Measurements from ENCODE around the gene UNG.
"Not testable (repeated sequence)": the region's sequence is repeated elsewhere in the genome, so short reads cannot be mapped to it uniquely, and the experiment has no call there.

The UNG gene

DNA sequence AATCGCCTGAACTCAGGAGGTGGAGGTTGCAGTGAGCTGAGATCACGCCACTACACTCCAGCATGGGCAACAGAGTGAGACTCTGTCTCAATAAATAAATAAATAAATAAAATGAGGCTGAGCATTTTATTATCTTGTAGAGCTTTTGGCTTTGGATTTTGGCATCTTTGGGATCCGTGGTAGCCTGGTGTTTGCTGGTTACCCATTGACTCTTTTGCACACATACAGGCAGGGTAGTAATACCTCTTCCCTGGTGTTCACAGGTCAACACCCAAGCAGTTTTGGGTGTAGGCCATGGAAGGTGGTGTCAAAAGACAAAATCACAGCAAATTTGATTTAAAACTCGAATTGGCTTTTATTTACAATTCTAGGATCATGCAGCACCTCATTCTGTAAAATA is 46.8 kb downstream of the UNG start:
- peaks cover 6% of the 10 kb centered on the region for H3K36me3 ChIP-seq (ENCODE audit: insufficient read depth, low read length)
- no peak overlapping the region for H3K27ac ChIP-seq (ENCODE audit: low read depth, low read length)
- H3K9me3 ChIP-seq (ENCODE audit: low read length): no peaks in the 10 kb centered on the region
- no peak overlapping the region for H3K9ac ChIP-seq (ENCODE audit: low read length)
- peaks cover 32% of the 10 kb centered on the region for H3K4me1 ChIP-seq (ENCODE audit: insufficient read depth, low read length)
- no peak overlapping the region for H3K4me3 ChIP-seq (ENCODE audit: low read depth in 1 of 2, low read length in 2 of 2)
- H3K27me3 ChIP-seq (ENCODE audit: control insufficient read depth in 1 of 2, insufficient read depth in 2 of 2, low read length in 2 of 2): no peaks in the 10 kb centered on the region

DNA sequence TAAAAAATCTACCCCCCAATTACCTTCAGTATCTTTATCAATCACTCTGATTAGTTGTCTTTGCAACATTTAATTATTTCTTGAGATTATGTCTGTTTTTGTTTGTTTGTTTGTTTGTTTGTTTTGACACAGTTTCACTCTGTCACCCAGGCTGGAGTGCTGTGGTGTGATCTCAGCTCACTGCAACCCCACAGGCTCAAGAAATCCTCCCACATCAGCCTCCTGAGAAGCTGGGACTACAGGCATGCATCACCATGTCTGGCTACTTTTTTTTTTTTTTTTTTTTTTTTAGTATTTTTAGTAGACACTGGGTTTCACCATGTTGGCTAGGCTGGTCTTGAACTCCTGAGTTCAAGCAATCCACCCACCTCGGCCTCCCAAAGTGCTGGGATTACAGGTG is 49.7 kb downstream of the UNG start:
- H3K4me3 ChIP-seq (ENCODE audit: low read depth in 1 of 2, low read length in 2 of 2); H3K27me3 ChIP-seq (ENCODE audit: control insufficient read depth in 1 of 2, insufficient read depth in 2 of 2, low read length in 2 of 2); H3K36me3 ChIP-seq (ENCODE audit: insufficient read depth, low read length); H3K27ac ChIP-seq (ENCODE audit: low read depth, low read length); H3K9ac ChIP-seq (ENCODE audit: low read length); H3K9me3 ChIP-seq (ENCODE audit: low read length): not testable (repeated sequence)
- peaks cover 32% of the 10 kb centered on the region for H3K4me1 ChIP-seq (ENCODE audit: insufficient read depth, low read length)

DNA sequence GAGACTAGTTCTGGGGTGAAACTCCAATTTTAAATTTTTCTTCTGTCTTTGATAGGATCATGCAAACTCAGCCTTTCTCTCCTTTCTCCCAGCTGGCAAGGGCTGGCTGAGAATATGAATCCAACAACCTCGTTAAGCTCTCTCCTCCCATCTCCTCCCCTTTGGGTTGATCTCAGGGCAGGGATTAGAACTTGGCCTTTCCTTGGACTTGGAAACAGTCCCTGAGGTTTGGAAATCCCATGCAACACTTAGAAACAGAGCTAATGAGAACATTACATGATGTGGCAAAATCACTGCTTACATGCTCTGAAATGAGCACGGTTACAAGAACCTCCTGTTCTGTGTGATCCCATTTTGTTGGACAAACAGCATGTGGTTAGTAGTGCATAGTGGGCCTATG is 50.6 kb downstream of the UNG start:
- Histone ChIP-seq H3K9me3 (ENCODE audit: low read length) (no peaks in the 10 kb centered on the region), H3K27ac (ENCODE audit: low read depth, low read length) (peak overlapping the region; percentile 27), H3K9ac (ENCODE audit: low read length) (no peak overlapping the region)

DNA sequence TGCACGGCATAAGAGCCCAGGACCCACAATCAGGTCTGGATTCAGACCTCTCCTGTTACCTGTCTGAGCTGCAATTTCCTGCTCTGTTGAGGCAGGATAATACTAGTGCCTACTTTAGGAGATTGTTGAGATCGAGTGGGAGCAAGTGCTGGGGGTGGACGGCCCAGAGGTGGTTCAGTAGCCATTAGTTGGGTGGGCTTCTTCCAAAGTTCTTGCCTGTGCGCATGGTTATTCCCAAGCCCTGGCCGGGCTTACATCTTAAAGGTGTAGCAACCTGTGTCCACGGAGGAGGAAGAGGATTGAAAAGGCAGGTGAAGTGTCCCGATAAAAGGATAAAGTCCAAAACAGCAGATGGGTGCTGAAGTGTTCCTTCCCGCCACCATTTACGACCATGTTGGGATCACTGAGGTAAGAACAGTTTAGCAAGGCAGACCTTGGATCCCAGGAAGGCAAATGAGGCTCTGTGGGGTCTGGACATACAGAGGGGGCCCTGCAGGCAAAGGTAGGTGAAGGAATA is 52.8 kb downstream of the UNG start:
- Histone ChIP-seq H3K9ac (ENCODE audit: low read length) (no peak overlapping the region), H3K36me3 (ENCODE audit: insufficient read depth, low read length) (no peaks in the 10 kb centered on the region), H3K27me3 (ENCODE audit: control insufficient read depth in 1 of 2, insufficient read depth in 2 of 2, low read length in 2 of 2) (no peaks in the 10 kb centered on the region), H3K4me3 (ENCODE audit: low read depth in 1 of 2, low read length in 2 of 2) (no peak overlapping the region), H3K27ac (ENCODE audit: low read depth, low read length) (no peak overlapping the region), H3K9me3 (ENCODE audit: low read length) (no peaks in the 10 kb centered on the region), H3K4me1 (ENCODE audit: insufficient read depth, low read length) (peaks cover 38% of the 10 kb centered on the region)

More for the DNA sequence above, 50.6 kb downstream of the UNG start:
- H3K36me3 ChIP-seq (ENCODE audit: insufficient read depth, low read length): no peaks in the 10 kb centered on the region
- no peak overlapping the region for H3K4me3 ChIP-seq (ENCODE audit: low read depth in 1 of 2, low read length in 2 of 2)
- no peaks in the 10 kb centered on the region for H3K27me3 ChIP-seq (ENCODE audit: control insufficient read depth in 1 of 2, insufficient read depth in 2 of 2, low read length in 2 of 2)
- peaks cover 32% of the 10 kb centered on the region for H3K4me1 ChIP-seq (ENCODE audit: insufficient read depth, low read length)

DNA sequence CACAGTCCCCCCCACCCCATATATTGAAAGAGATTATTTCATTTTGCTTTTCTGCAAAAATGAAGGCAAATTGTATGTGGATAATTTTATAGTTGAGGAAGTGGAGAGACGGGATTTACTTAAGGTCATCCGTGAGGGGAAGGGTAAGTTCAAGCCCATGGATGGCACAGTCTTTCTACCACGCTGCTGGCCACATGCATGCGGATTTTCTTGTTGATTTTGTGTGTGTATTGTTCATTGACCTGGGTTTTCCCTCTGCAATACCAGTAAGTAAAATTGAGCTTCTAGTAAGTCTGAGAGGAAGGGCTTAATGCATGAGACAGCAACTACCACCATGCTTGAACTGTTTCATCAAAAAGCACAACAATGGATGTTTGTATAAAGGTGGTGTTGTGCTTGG is 54.1 kb downstream of the UNG start:
- Histone ChIP-seq H3K4me3 (ENCODE audit: low read depth in 1 of 2, low read length in 2 of 2) (no peak overlapping the region), H3K27me3 (ENCODE audit: control insufficient read depth in 1 of 2, insufficient read depth in 2 of 2, low read length in 2 of 2) (no peaks in the 10 kb centered on the region), H3K9me3 (ENCODE audit: low read length) (no peaks in the 10 kb centered on the region), H3K36me3 (ENCODE audit: insufficient read depth, low read length) (no peaks in the 10 kb centered on the region), H3K9ac (ENCODE audit: low read length) (no peak overlapping the region), H3K4me1 (ENCODE audit: insufficient read depth, low read length) (peaks cover 41% of the 10 kb centered on the region), H3K27ac (ENCODE audit: low read depth, low read length) (no peak overlapping the region)

DNA sequence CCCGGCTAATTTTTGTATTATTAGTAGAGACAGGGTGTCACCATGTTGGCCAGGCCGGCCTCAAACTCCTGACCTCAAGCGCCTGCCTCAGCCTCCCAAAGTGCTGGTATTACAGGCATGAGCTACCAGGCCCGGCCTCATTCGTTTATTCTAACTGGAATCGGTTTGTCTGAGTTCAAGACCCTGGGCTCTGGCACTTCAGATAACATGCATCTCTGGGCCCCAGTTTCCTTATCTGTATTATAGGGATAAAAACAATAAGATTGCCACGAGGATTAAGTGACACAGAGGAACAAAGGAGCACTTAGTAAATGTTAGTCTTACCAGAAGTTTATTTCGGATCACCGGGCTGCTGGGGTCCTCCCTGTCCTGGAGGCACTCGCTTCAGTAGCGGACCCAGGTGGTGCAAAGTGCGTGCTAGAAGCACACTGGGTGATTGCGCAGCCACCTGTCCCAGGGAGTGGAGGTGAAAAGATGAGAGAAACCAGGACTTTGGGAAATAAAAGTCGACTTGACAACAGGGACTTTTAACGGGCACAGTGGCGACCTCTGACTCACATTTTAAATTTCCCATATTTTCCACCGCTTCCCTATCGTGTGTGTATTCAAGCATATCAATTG is 56.5 kb downstream of the UNG start:
- Histone ChIP-seq H3K4me3 (ENCODE audit: low read depth in 1 of 2, low read length in 2 of 2) (peak overlapping the region; percentile 2 to 61), H3K9ac (ENCODE audit: low read length) (peak overlapping the region; percentile 89), H3K36me3 (ENCODE audit: insufficient read depth, low read length) (no peaks in the 10 kb centered on the region), H3K4me1 (ENCODE audit: insufficient read depth, low read length) (peaks cover 47% of the 10 kb centered on the region), H3K27ac (ENCODE audit: low read depth, low read length) (peak overlapping the region; percentile 93), H3K9me3 (ENCODE audit: low read length) (no peaks in the 10 kb centered on the region), H3K27me3 (ENCODE audit: control insufficient read depth in 1 of 2, insufficient read depth in 2 of 2, low read length in 2 of 2) (no peaks in the 10 kb centered on the region)

DNA sequence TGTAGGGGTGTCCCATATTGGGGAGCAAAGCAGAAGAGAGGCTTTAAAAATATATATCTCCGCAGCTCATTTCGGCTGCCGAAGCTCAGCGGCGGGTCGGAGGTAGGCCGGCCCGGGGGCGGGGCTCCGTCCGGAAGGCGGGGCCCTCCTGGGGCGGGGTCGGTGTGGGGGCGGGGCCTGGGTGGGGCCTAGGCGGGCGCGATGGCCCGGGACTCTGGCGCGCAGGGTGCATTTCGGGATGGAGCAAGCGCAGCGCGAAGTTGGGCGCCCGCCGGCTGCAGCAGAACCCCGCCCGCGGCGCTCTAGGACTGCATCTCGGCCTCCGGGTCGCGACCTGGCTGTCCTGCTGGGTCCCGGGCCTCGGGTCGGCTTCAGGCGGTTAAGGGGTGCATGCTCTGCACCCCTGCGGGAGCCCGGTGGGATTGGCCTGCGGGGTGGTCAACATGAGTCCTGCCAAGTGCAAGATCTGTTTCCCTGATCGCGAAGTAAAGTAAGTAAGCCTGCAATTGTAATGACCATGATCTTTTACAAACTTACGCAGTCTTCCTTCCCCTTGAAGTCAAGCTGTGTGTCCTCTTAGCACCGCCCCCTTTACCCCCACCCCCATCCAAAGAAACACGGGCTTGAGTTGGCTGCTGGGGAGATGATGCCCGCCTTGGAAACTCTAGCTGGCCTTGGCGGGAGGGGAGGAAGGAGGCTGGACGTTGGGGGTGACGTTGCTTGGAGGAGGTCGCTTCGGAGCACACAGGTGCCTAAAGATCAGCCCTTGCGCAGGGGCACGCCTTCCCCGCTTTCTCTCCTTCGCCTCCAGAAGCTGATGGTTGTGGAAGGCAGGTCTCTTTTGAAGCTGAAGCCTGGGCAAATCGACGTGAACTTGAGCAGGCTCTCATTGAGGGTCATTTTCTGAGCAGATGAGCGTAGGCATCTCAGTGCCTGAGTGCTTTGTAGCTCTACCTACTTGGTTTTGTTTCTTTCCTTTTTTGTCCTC is 57.3 kb downstream of the UNG start:
- Histone ChIP-seq H3K9me3 (ENCODE audit: low read length) (no peaks in the 10 kb centered on the region), H3K9ac (ENCODE audit: low read length) (peak overlapping the region; percentile 89), H3K4me1 (ENCODE audit: insufficient read depth, low read length) (peaks cover 55% of the 10 kb centered on the region), H3K36me3 (ENCODE audit: insufficient read depth, low read length) (no peaks in the 10 kb centered on the region), H3K27me3 (ENCODE audit: control insufficient read depth in 1 of 2, insufficient read depth in 2 of 2, low read length in 2 of 2) (no peaks in the 10 kb centered on the region), H3K4me3 (ENCODE audit: low read depth in 1 of 2, low read length in 2 of 2) (peak overlapping the region; percentile 68 to 84), H3K27ac (ENCODE audit: low read depth, low read length) (peak overlapping the region; percentile 93)

DNA sequence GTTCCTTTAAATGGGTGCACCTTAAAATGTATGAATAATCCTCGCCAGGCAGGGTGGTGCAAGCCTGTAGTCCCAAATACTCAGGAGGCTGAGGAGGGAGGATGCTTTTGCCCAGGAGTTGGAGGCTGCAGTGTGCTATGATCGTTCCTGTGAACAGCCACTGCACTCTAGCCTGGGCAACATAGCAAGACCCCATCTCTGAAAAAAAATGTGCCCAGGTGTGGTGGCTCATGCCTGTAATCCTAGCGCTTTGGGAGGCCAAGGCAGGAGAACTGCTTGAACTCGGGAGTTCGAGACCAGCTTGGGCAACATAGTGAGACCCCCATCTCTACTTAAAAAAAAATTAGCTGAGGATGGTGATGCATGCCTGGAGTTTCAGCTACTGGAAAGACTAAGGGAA is 58.6 kb downstream of the UNG start:
- Histone ChIP-seq H3K27ac (ENCODE audit: low read depth, low read length) (peak overlapping the region; percentile 93), H3K36me3 (ENCODE audit: insufficient read depth, low read length) (no peaks in the 10 kb centered on the region), H3K4me1 (ENCODE audit: insufficient read depth, low read length) (peaks cover 68% of the 10 kb centered on the region), H3K27me3 (ENCODE audit: control insufficient read depth in 1 of 2, insufficient read depth in 2 of 2, low read length in 2 of 2) (no peaks in the 10 kb centered on the region), H3K9ac (ENCODE audit: low read length) (no peak overlapping the region), H3K4me3 (ENCODE audit: low read depth in 1 of 2, low read length in 2 of 2) (peak overlapping the region; percentile 68 to 84), H3K9me3 (ENCODE audit: low read length) (no peaks in the 10 kb centered on the region)

DNA sequence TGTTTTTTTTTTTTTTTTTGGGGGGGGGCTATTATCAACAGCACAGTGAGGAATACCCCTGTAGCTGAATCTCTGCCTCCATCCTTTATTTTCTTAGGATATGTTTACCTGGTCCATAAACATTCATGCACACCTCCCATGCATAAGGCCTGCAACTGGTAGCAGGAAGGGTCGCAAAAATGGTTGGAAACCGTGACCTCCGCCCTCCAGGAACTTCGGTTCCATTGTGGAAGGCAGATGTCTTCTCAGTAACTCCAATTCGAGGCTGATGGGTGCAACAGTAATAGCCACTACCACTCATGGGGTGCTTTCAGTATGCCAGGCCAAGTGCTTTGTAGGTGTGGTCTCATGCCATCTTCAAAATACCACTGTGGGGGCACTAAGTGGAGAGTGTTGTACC is 59.2 kb downstream of the UNG start:
- Histone ChIP-seq H3K27me3 (ENCODE audit: control insufficient read depth in 1 of 2, insufficient read depth in 2 of 2, low read length in 2 of 2) (no peaks in the 10 kb centered on the region), H3K9ac (ENCODE audit: low read length) (no peak overlapping the region), H3K4me1 (ENCODE audit: insufficient read depth, low read length) (peaks cover 69% of the 10 kb centered on the region), H3K4me3 (ENCODE audit: low read depth in 1 of 2, low read length in 2 of 2) (peak overlapping the region in 1 of 2 donors; percentile 68), H3K9me3 (ENCODE audit: low read length) (no peaks in the 10 kb centered on the region), H3K27ac (ENCODE audit: low read depth, low read length) (peak overlapping the region; percentile 93), H3K36me3 (ENCODE audit: insufficient read depth, low read length) (no peaks in the 10 kb centered on the region)

DNA sequence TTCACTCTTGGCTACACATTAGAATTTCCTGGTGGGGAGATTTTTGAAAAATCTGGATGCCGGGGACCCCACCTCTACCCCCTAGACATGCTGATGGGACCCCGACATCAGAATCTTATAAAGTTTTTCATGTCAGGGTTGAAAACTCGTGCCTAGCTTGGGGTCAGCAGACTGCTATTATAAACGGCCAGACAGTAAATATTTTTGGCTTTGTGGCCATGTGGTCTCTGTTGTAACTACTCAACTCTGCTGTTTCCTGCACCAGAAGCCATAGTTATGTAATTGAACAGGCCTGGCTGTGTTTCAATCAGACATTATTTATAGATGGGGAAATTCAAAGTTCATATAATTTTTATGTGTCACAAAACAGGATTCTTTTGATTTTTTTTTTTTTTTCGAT is 60.6 kb downstream of the UNG start:
- H3K27me3 ChIP-seq (ENCODE audit: control insufficient read depth in 1 of 2, insufficient read depth in 2 of 2, low read length in 2 of 2): no peaks in the 10 kb centered on the region
- peak overlapping the region in 1 of 2 donors; percentile 4 for H3K4me3 ChIP-seq (ENCODE audit: low read depth in 1 of 2, low read length in 2 of 2)
- no peaks in the 10 kb centered on the region for H3K9me3 ChIP-seq (ENCODE audit: low read length)
- no peak overlapping the region for H3K9ac ChIP-seq (ENCODE audit: low read length)
- H3K36me3 ChIP-seq (ENCODE audit: insufficient read depth, low read length): no peaks in the 10 kb centered on the region
- H3K4me1 ChIP-seq (ENCODE audit: insufficient read depth, low read length): peaks cover 79% of the 10 kb centered on the region
- H3K27ac ChIP-seq (ENCODE audit: low read depth, low read length): peak overlapping the region; percentile 67

DNA sequence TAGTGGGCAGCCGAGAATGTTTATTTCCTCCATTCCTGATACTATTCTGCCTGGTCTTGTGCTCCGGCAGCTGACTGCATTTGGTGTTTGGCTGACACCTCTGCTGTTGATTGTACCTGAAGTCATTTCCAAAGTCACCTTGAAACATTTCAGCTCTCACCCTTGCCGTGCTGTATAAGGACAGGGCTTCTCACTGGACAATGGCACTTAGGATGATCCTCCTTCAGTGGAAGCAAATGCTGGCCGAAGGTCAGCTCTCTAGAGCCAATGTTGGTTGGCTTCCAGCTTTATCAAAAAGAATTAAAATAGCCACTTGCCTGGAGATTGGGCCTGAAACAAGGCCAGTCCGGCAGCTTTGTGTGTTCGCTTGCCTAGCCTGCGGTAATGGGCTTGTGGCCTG is 63.0 kb downstream of the UNG start:
- no peak overlapping the region for H3K4me3 ChIP-seq (ENCODE audit: low read depth in 1 of 2, low read length in 2 of 2)
- H3K27ac ChIP-seq (ENCODE audit: low read depth, low read length): peak overlapping the region; percentile 53
- no peak overlapping the region for H3K9ac ChIP-seq (ENCODE audit: low read length)
- peaks cover 5% of the 10 kb centered on the region for H3K36me3 ChIP-seq (ENCODE audit: insufficient read depth, low read length)
- no peaks in the 10 kb centered on the region for H3K9me3 ChIP-seq (ENCODE audit: low read length)
- H3K27me3 ChIP-seq (ENCODE audit: control insufficient read depth in 1 of 2, insufficient read depth in 2 of 2, low read length in 2 of 2): no peaks in the 10 kb centered on the region
- peaks cover 71% of the 10 kb centered on the region for H3K4me1 ChIP-seq (ENCODE audit: insufficient read depth, low read length)
